Cerebellar nuclear complex (tissue), 1 donor: ENCODE data around the gene TBX1.

Experiments
- DNase-seq, 2 experiments: peaks; one replicate each; lab custom pipeline; 2025; lab: John Stamatoyannopoulos, UW

Gene TBX1

GRCh38 chr22:19814428-19814827 lies 53.9 kb downstream of the TBX1 start:
- no peak for DNase-seq

GRCh38 chr22:19815093-19815822 lies 54.7 kb downstream of the TBX1 start:
- no peak for DNase-seq

- DNase-seq, result no peak
These were observed 55.3 kb downstream of the TBX1 start for GRCh38 chr22:19815823-19816290.

DNA sequence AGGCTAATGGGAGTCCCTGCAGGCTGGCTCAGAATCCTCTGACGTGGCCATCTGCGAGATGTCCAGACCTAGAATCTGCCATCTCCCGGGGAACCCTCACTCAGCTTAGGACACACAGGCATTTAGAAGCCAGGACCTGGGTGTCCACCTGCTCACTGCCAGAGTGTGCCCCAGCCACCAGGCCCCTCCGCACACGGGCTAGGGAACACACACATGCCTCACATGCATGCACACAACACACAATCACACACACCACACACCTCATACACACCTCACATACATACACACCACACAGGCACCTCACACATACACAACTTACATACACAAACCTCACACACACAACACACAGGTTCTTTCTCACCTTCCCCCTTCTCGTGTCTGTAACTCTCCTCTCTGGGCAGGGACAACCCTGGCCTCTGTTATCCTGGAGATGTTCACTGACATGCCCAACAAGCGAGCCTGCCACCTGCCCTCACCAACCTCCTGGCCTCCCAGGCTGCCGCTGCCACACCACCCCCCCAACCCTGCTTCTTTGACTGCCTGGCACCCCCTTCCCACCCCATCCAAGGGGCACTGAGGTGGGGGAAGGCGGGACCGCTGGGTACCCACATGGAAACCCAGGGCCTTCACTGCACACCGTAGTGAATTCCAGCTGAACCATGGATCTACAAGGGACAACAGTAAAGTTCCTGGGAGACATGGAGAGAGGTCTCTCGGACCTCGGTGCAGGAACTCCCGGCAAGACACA lies 56.0 kb downstream of the TBX1 start:
- no peak for DNase-seq
